H1 (cell line): ENCODE data around the gene PDYN. TPM values are rescaled to one million over a fixed set of nuclear protein-coding genes. Genes with fewer than 3 reads are reported as not detected.

Source experiments
- CTBP2 ChIP-seq: IDR thresholded peaks from 2 replicates; pipeline ENCODE4 v1.7.0; 2011; ENCODE audit warnings: borderline replicate concordance, mild to moderate bottlenecking, moderate library complexity, mixed read lengths, low read length; ENCODE audit not compliant: insufficient read depth, insufficient read length
- HDAC6 ChIP-seq: IDR thresholded peaks from one replicate; pipeline ENCODE4 v1.7.1; 2012; ENCODE audit warnings: low read depth, mild to moderate bottlenecking, inconsistent platforms, low read length, moderate library complexity
- JUND ChIP-seq: IDR thresholded peaks from 2 replicates; pipeline ENCODE4 v1.6.1; 2011; ENCODE audit warnings: mild to moderate bottlenecking, improper control_type of control experiment, low read length
- KDM4A ChIP-seq: IDR thresholded peaks from one replicate; pipeline ENCODE4 v1.7.1; 2012; ENCODE audit warnings: low read depth, mild to moderate bottlenecking, moderate library complexity, low read length, inconsistent platforms; ENCODE audit not compliant: severe bottlenecking
- RXRA ChIP-seq: IDR thresholded peaks from 2 replicates; pipeline ENCODE4 v1.6.1; 2011; ENCODE audit warnings: low read depth, mild to moderate bottlenecking, low read length, moderate library complexity; ENCODE audit not compliant: insufficient read depth
- TAF1 ChIP-seq: IDR thresholded peaks from 2 replicates; pipeline ENCODE4 v1.6.1; 2011; ENCODE audit warnings: mild to moderate bottlenecking, low read depth, low read length
- polyA plus RNA-seq, 7 experiments: library from polyadenylated mRNA; depleted of rRNA in 3 of 7; stranded (reverse) in 5 of 7; unstranded in 2 of 7; fragments of >200 nt in 5 of 7; fragments of 200-250 nt in 2 of 7; gene quantifications; 1 replicate in 5 of 7; 2 replicates in 1 of 7; 4 replicates in 1 of 7; pipeline versions ENCODE4 v1.2.1 to v1.2.3, GENCODE V29; 2011 to 2013; ENCODE audit warnings: missing spikeins in 2 of 7, mixed read lengths in 2 of 7
- total RNA-seq: library from RNA; stranded (reverse); fragmentation: NEBNext Ultra II Directional; extraction: Animal tissue kit (Norgen Biotek cat#: 25700); gene quantifications from 2 replicates; pipeline ENCODE4 v1.2.1, GENCODE V29; 2021

PDYN gene
- total and polyA plus RNA-seq, 2 of the 8 experiments (the other 6 are each of a cell fraction or from before 2014, with no cell fraction given), result 0.54 to 0.60 TPM

DNA sequence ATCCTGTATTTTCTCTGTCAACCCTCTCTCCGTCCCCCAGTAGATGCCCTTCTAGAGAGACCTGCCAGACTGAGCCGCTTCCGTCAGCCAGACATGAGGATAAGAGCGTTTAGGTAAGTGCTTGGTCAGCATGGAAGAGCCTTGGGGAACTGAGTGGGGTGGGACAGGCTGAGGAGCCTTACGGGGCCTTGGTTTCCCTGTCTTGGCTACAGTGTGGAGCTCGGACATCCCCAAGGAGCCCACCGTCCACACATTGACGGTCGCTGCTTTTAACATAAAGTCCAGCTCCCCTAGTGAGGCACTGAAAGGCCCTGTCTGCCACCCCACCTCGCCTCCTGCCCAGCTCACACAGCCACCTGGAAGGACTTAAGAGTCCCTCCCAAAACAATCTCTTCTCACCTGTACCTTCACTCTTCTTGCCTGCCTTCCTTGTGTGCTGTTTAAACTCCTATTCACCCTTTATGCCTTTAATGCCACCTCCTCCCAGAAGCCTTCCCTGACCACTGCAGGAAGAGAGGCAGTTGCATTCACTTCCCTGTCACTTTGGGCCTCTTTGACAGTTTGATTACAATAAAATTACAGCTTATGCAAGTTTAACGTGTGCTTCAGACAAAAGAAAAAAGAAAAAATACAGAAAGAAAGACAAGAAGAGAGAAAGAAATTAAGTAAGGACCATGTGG lies 42.3 kb downstream of the PDYN start (continued):
- TF ChIP-seq CTBP2 (no peak), HDAC6 (no peak), TAF1 (no peak), JUND (no peak), KDM4A (no peak), RXRA (no peak)
